Caco-2 (cell line): ENCODE data around the gene ZFHX3. TPM values are rescaled to one million over a fixed set of nuclear protein-coding genes. Genes with fewer than 3 reads are reported as not detected.

Experiments used
- BruUV-seq: library from RNA; stranded (reverse); fragments of 400-500 nt; replicated peaks from 2 replicates; lab custom pipeline; 2021; lab: Mats Ljungman, UMichigan
- CTCF ChIA-PET: fragments of 300-600 bp; sonication (Branson Sonifier 250); formaldehyde crosslinking; loops from one replicate; lab custom pipeline; 2022; ENCODE audit warnings: antibody characterized with exemption; lab: Charles Lee
- POLR2A ChIA-PET: fragments of 300-600 bp; sonication (Branson Sonifier 250); formaldehyde crosslinking; loops from one replicate; lab custom pipeline; 2022; ENCODE audit warnings: antibody characterized with exemption; lab: Charles Lee
- DNase-seq, 2 experiments: peaks; one replicate each; pipeline versions ENCODE4 v3.0.0 to v3.0.0-alpha.2; 2020 to 2022
- H3K27me3 ChIP-seq: replicated peaks from 2 replicates; pipeline ENCODE4 v1.6.0; 2011; ENCODE audit warnings: low read length; ENCODE audit not compliant: control insufficient read depth, insufficient read depth
- H3K36me3 ChIP-seq: 2 replicates; pipeline ENCODE4 v1.5.1; 2011; ENCODE audit warnings: low read length; ENCODE audit not compliant: control insufficient read depth, insufficient read depth
- H3K4me1 ChIP-seq: fragments of 250-450 bp; sonication (Bioruptor Pico); 2 replicates; pipeline ENCODE4 v1.5.1; 2020; ENCODE audit warnings: mild to moderate bottlenecking
- H3K4me3 ChIP-seq: 2 replicates; pipeline ENCODE4 v1.5.1; 2011; ENCODE audit warnings: low read depth, mild to moderate bottlenecking, control low read depth, low read length
- H3K9me3 ChIP-seq: fragments of 250-450 bp; sonication (Bioruptor Pico); 2 replicates; pipeline ENCODE4 v1.5.1; 2020; ENCODE audit warnings: mild to moderate bottlenecking, moderate library complexity
- H3K27ac Mint-ChIP-seq: one replicate; pipeline ENCODE4 v1.8.0; 2022; ENCODE audit warnings: mixed read lengths; ENCODE audit not compliant: unreplicated experiment
- H3K27me3 Mint-ChIP-seq: one replicate; pipeline ENCODE4 v1.8.0; 2022; ENCODE audit warnings: mixed read lengths; ENCODE audit not compliant: insufficient read depth, unreplicated experiment
- H3K36me3 Mint-ChIP-seq: one replicate; pipeline ENCODE4 v1.8.0; 2022; ENCODE audit warnings: mild to moderate bottlenecking, mixed read lengths; ENCODE audit not compliant: insufficient read depth, unreplicated experiment
- H3K4me1 Mint-ChIP-seq: one replicate; pipeline ENCODE4 v1.8.0; 2022; ENCODE audit warnings: low read depth, mixed read lengths; ENCODE audit not compliant: unreplicated experiment
- H3K4me3 Mint-ChIP-seq: one replicate; pipeline ENCODE4 v1.8.0; 2022; ENCODE audit warnings: mild to moderate bottlenecking, moderate library complexity, mixed read lengths; ENCODE audit not compliant: unreplicated experiment
- H3K9me3 Mint-ChIP-seq: one replicate; pipeline ENCODE4 v1.8.0; 2022; ENCODE audit warnings: mixed read lengths; ENCODE audit not compliant: unreplicated experiment
- CTCF ChIP-seq, 2 experiments: fragments of 200-600 bp in 1 of 2; IDR thresholded peaks; 1 replicate in 1 of 2; 2 replicates in 1 of 2; pipeline versions ENCODE4 v1.5.1 to v1.8.0; 2011 to 2022; ENCODE audit warnings: antibody characterized with exemption in 1 of 2, control low read depth in 1 of 2, inconsistent platforms in 1 of 2, low read depth in 1 of 2, low read length in 1 of 2, mild to moderate bottlenecking in 1 of 2, moderate library complexity in 1 of 2; ENCODE audit not compliant: insufficient read depth in 1 of 2, severe bottlenecking in 1 of 2, unreplicated experiment in 1 of 2
- intact Hi-C: fragments of 100-400 bp; cut with micrococcal nuclease; formaldehyde crosslinking; loops from one replicate; pipeline ENCODE4 v1.10.0; 2022; ENCODE audit not compliant: unreplicated experiment
- total RNA-seq: library from RNA; stranded (reverse); gene quantifications from 2 replicates; pipeline ENCODE4 v1.2.3, GENCODE V29; 2022

The ZFHX3 gene
- total RNA-seq, 1 experiment from 2014 or later, result 39.9 TPM

GRCh38 chr16:73031984-73032383, 15.9 kb downstream of the ZFHX3 start:
- intact Hi-C loops, result no loop called here
- no peaks in the 10 kb centered on the region for H3K27me3 Mint-ChIP-seq

GRCh38 chr16:73031155-73031866, 16.6 kb downstream of the ZFHX3 start:
- ChIA-PET POLR2A (no interaction called here), CTCF (interaction anchor here (1.1 kb wide), 1 partner anchor 34 kb away, joined by 3 read pairs; no protein-coding TSS in a partner anchor)
- intact Hi-C loops, result no loop called here
- Mint-ChIP-seq H3K27me3 (no peaks in the 10 kb centered on the region), H3K36me3 (peaks cover 37% of the 10 kb centered on the region), H3K4me1 (peaks cover 89% of the 10 kb centered on the region), H3K9me3 (no peaks in the 10 kb centered on the region), H3K27ac (peak overlapping the region; percentile 95), H3K4me3 (no peak overlapping the region)
- no TSS peak for BruUV-seq
- TF ChIP-seq CTCF (IDR thresholded peaks at IDR 0.05; ENCODE audit: insufficient read depth in 1 of 2, low read depth in 1 of 2, low read length in 1 of 2, severe bottlenecking in 1 of 2, unreplicated experiment in 1 of 2), result peak; percentile 30 to 33
- H3K27me3 ChIP-seq, result no peaks in the 10 kb centered on the region
- H3K4me3 ChIP-seq, result no peak overlapping the region
- peaks cover 87% of the 10 kb centered on the region for H3K4me1 ChIP-seq
- no peaks in the 10 kb centered on the region for H3K9me3 ChIP-seq
- no peaks in the 10 kb centered on the region for H3K36me3 ChIP-seq
- no peak for DNase-seq

More at GRCh38 chr16:73031984-73032383, 15.9 kb downstream of the ZFHX3 start:
- Mint-ChIP-seq H3K4me3 (no peak overlapping the region), H3K9me3 (no peaks in the 10 kb centered on the region), H3K4me1 (peaks cover 92% of the 10 kb centered on the region), H3K27ac (peak overlapping the region; percentile 95), H3K36me3 (peaks cover 38% of the 10 kb centered on the region)
- Histone ChIP-seq H3K27me3 (no peaks in the 10 kb centered on the region), H3K4me3 (no peak overlapping the region), H3K4me1 (peaks cover 87% of the 10 kb centered on the region), H3K9me3 (no peaks in the 10 kb centered on the region), H3K36me3 (no peaks in the 10 kb centered on the region)
- TF ChIP-seq CTCF (IDR thresholded peaks at IDR 0.05; ENCODE audit: insufficient read depth in 1 of 2, low read depth in 1 of 2, low read length in 1 of 2, severe bottlenecking in 1 of 2, unreplicated experiment in 1 of 2), result no peak
- ChIA-PET CTCF (interaction anchor here (1.1 to 1.5 kb wide), 3 partner anchors 35 to 95 kb away, joined by 3 to 4 read pairs (median 3); no protein-coding TSS in a partner anchor), POLR2A (no interaction called here)
- no TSS peak for BruUV-seq
- DNase-seq, result no peak

GRCh38 chr16:73028721-73029361, 19.1 kb downstream of the ZFHX3 start:
- Mint-ChIP-seq H3K27ac (peak overlapping the region; percentile 85), H3K36me3 (peaks cover 32% of the 10 kb centered on the region), H3K4me1 (peaks cover 77% of the 10 kb centered on the region), H3K9me3 (no peaks in the 10 kb centered on the region), H3K27me3 (no peaks in the 10 kb centered on the region), H3K4me3 (peak overlapping the region; percentile 39)
- Histone ChIP-seq H3K9me3 (no peaks in the 10 kb centered on the region), H3K4me3 (no peak overlapping the region), H3K27me3 (no peaks in the 10 kb centered on the region), H3K4me1 (peaks cover 65% of the 10 kb centered on the region), H3K36me3 (no peaks in the 10 kb centered on the region)
- BruUV-seq, result no TSS peak
- TF ChIP-seq CTCF (IDR thresholded peaks at IDR 0.05; ENCODE audit: insufficient read depth in 1 of 2, low read depth in 1 of 2, low read length in 1 of 2, severe bottlenecking in 1 of 2, unreplicated experiment in 1 of 2), result no peak
- intact Hi-C loops, result loop anchor here (2.0 kb wide), 1 partner anchor 32 kb away; no protein-coding TSS in a partner anchor
- DNase-seq, result no peak
- ChIA-PET CTCF (interaction anchor here (0.7 kb wide), 1 partner anchor 26 kb away, joined by 3 read pairs; no protein-coding TSS in a partner anchor), POLR2A (no interaction called here)
